Naive B cell (primary cell): ENCODE results near the gene YPEL1. TPM values are rescaled to one million over a fixed set of nuclear protein-coding genes. Genes with fewer than 3 reads are reported as not detected.
"Not testable (repeated sequence)": the region's sequence is repeated elsewhere in the genome, so short reads cannot be mapped to it uniquely, and the experiment has no call there.

Experiments used
- ATAC-seq, 2 donors: fragments of 150-1000 bp; cut with Tn5 transposase; 2 replicates each; pipeline ENCODE4 v1.10.0; 2021; ENCODE audit warnings: low read depth in 2 of 2, mild to moderate bottlenecking in 2 of 2, moderate library complexity in 2 of 2
- DNase-seq: peaks from one replicate; pipeline ENCODE4 v3.0.0; 2022
- H3K27ac Mint-ChIP-seq, 6 donors: one replicate each; pipeline ENCODE4 v1.8.0; 2020 to 2022; ENCODE audit warnings: mild to moderate bottlenecking in 6 of 6, mixed read lengths in 6 of 6, moderate library complexity in 5 of 6, inconsistent platforms in 2 of 6
- H3K27me3 Mint-ChIP-seq, 3 donors: one replicate each; pipeline ENCODE4 v1.8.0; 2021 to 2022; ENCODE audit warnings: mixed read lengths in 3 of 3, mild to moderate bottlenecking in 1 of 3
- H3K36me3 Mint-ChIP-seq, 2 donors: one replicate each; pipeline ENCODE4 v1.8.0; 2020 to 2022; ENCODE audit warnings: mixed read lengths in 2 of 2, inconsistent platforms in 1 of 2, mild to moderate bottlenecking in 1 of 2
- H3K4me1 Mint-ChIP-seq, 3 donors: one replicate each; pipeline ENCODE4 v1.8.0; 2020 to 2022; ENCODE audit warnings: mixed read lengths in 3 of 3, inconsistent platforms in 1 of 3, mild to moderate bottlenecking in 1 of 3, moderate library complexity in 1 of 3
- H3K4me3 Mint-ChIP-seq, 8 donors: one replicate each; pipeline ENCODE4 v1.8.0; 2020 to 2022; ENCODE audit warnings: mild to moderate bottlenecking in 8 of 8, mixed read lengths in 8 of 8, moderate library complexity in 8 of 8, inconsistent platforms in 2 of 8
- H3K9me3 Mint-ChIP-seq, 7 donors: one replicate each; pipeline ENCODE4 v1.8.0; 2020 to 2022; ENCODE audit warnings: mixed read lengths in 7 of 7, mild to moderate bottlenecking in 5 of 7, inconsistent platforms in 2 of 7, moderate library complexity in 1 of 7
- polyA plus RNA-seq, 6 donors: library from polyadenylated mRNA; unstranded; fragments of 300-500 nt; fragmentation: Illumina TruSeq; gene quantifications; one replicate each; pipeline ENCODE4 v1.2.3, GENCODE V29; 2021; ENCODE audit warnings: low read depth in 6 of 6

Gene YPEL1
- polyA plus RNA-seq, 6 donors from 2014 or later: 16.6 to 37.2 (median 29.9) TPM

DNA sequence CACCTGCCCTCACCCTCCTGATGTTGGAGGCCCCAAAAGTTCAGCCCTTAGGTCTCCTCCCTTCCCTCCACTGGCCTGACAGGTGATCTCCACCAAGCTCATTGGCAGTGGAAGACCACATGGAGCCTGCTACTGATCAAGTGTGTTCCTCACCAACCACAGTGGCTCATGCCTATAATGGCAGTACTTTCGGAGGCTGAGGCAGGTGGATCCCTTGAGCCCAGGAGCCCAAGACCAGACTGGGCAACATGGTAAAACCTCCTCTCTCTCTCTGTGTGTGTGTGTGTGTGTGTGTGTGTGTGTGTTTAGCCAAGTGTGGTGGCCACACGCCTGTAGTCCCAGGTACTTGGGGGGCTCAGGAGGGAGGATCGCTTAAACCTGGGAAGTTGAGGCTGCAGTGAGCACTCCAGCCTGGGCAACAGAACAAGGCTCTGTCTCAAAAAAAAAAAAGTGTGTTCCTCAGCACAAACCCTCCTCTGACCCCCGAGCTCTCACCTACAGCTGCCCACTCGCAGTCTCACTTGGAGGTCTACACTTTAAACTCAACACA lies 4.3 kb upstream of the YPEL1 start:
- ATAC-seq: no peak
- Mint-ChIP-seq H3K36me3 (no peaks in the 10 kb centered on the region), H3K9me3 (no peaks in the 10 kb centered on the region), H3K4me1 (peaks cover 11 to 17% (median 12%) of the 10 kb centered on the region in 3 donors), H3K27ac (peak overlapping the region in 2 of 6 donors; percentile 4 to 63), H3K27me3 (no peaks in the 10 kb centered on the region), H3K4me3 (peak overlapping the region in 1 of 8 donors; percentile 74)
- no peak for DNase-seq

DNA sequence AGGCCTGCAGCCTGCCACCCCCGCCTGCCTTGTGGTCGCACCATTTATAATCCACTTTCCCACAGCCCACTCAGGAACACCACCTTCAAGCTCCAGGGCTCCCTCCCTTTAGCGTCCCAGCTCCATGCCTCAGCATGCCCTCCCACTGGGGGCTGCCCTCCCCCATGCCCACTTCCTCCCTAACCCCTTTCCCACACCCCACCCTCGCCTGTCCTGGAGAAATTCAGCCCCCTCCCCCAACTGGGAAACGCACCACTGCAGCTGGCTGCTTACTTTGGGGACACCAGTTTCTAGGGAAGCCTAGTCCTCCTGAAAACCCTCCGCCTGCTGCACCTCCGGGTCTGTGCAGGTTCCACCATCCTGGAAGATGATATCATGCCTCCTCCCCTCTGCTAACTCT lies 3.4 kb upstream of the YPEL1 start:
- ATAC-seq: no peak
- H3K4me3 Mint-ChIP-seq: no peak overlapping the region
- H3K4me1 Mint-ChIP-seq: peaks cover 21 to 26% (median 21%) of the 10 kb centered on the region in 3 donors
- no peak overlapping the region for H3K27ac Mint-ChIP-seq
- no peaks in the 10 kb centered on the region for H3K9me3 Mint-ChIP-seq
- no peak for DNase-seq
- no peaks in the 10 kb centered on the region for H3K36me3 Mint-ChIP-seq
- H3K27me3 Mint-ChIP-seq: no peaks in the 10 kb centered on the region

DNA sequence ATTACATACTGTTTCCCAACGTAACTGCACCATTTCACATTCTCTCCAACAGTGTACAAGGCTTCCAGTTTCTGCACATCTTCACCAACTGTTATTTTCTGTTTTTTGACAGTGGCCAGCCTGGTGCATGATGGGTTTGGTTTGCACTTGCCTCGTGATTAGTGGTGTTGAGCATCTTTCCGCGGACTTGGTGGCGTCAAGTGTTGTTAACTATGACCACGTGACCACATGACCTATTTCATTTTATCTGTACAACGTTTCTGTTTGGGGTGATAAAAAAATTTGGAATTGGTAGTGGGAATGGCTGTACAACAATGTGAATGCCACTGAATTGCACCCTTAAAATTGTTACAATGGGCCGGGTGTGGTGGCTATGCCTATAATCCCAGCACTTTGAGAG lies 2.5 kb upstream of the YPEL1 start:
- Mint-ChIP-seq H3K27me3 (no peaks in the 10 kb centered on the region), H3K4me3 (peak overlapping the region in 1 of 8 donors; percentile 63), H3K36me3 (no peaks in the 10 kb centered on the region), H3K4me1 (peaks cover 27 to 35% (median 30%) of the 10 kb centered on the region in 3 donors), H3K27ac (no peak overlapping the region), H3K9me3 (no peaks in the 10 kb centered on the region)
- DNase-seq (no peak), ATAC-seq (no peak)

DNA sequence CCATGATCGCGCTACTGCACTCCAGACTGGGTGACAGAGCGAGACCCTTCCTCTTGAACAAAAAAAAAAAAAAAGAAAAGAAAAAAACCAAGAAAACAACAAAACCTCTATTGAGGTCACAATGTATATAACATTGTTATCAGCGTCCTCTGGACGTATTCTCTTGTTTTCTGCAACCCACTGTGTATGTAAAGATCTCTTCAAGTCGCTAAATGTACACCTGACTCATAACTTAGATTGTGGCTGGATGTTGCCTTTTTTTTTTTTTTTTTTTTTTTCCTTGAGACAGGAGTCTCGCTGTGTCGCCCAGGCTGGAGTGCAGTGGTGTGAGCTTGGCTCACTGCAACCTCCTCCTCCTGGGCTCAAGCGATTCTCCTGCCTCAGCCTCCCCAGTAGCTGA lies 1.4 kb upstream of the YPEL1 start:
- ATAC-seq: no peak
- Mint-ChIP-seq H3K4me1 (peaks cover 27 to 44% (median 31%) of the 10 kb centered on the region in 3 donors), H3K27me3 (no peaks in the 10 kb centered on the region), H3K4me3 (peak overlapping the region in 4 of 8 donors; percentile 63 to 94 (median 70)), H3K36me3 (no peaks in the 10 kb centered on the region), H3K27ac (no peak overlapping the region), H3K9me3 (no peaks in the 10 kb centered on the region)
- DNase-seq: no peak

DNA sequence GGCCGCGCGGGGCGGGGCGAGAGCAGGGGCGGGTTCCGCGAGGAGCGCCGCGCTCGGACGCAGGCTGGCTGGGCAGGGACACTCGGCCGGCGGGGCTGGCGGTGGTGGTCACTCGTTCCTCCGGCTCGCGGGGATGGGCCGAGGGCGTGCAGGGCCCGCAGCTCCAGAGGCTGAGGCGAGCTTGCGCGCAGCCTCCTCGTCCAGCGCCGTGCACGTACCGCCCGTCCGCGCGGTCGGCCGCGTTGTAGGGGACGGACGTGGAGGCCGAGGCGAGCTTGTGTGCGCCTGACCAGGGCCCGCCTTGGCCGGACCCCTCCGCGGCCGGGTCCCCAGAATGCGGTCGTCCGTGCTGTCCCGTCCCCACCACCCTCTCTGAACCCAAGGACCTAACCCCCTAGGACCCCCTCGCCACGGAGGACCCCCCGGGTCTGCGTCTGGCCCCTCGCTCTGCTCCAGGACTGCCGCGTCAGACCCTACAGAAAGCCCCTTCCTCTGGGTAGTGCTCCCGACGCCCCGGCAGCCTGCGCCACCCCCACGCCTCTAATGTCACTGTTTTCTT lies 569 bp upstream of the YPEL1 start:
- peak overlapping the region in 2 of 6 donors; percentile 70 to 93 for H3K27ac Mint-ChIP-seq
- peaks cover 32 to 52% (median 37%) of the 10 kb centered on the region in 3 donors for H3K4me1 Mint-ChIP-seq
- no peaks in the 10 kb centered on the region for H3K36me3 Mint-ChIP-seq
- H3K27me3 Mint-ChIP-seq: no peaks in the 10 kb centered on the region
- H3K9me3 Mint-ChIP-seq: no peaks in the 10 kb centered on the region
- ATAC-seq: peak; percentile 1 to 2
- H3K4me3 Mint-ChIP-seq: peak overlapping the region; percentile 69 to 99 (median 78)
- DNase-seq: no peak

DNA sequence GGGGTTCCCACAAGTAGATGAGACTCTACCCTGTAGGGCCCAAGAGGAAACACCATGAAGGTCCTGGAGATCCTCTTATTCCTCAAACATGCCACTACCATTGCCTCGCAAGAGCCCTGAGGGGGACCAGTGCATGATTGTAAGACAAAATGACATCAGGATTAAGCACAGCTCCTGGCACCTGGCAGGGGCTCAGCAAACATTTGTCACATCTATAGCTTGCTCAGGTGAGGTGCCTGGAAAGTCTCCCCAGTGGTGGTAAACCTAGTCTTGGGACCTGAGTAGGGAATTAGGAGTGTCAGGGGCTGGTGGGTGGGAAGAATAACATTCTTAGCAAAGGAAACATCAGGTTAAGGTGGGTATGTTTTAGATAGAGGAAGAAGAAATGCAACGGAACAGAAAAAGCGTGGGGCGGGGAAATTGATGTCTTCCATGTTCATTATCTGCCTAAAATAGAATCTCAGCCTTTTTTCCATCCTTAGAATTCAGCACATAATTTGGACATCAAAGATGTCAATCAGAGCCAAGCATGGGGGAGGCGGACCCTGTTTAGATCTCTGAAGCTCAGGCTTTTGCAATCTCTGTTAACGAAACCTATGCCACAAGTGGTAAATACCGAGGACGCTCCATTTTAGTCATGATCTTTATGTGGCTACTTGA lies 924 bp downstream of the YPEL1 start:
- Mint-ChIP-seq H3K4me3 (peak overlapping the region; percentile 94 to 99 (median 96)), H3K27me3 (no peaks in the 10 kb centered on the region), H3K9me3 (no peaks in the 10 kb centered on the region), H3K36me3 (no peaks in the 10 kb centered on the region), H3K4me1 (peaks cover 35 to 62% (median 48%) of the 10 kb centered on the region in 3 donors), H3K27ac (peak overlapping the region; percentile 72 to 98 (median 95))
- ATAC-seq (no peak), DNase-seq (peak; percentile 31)

DNA sequence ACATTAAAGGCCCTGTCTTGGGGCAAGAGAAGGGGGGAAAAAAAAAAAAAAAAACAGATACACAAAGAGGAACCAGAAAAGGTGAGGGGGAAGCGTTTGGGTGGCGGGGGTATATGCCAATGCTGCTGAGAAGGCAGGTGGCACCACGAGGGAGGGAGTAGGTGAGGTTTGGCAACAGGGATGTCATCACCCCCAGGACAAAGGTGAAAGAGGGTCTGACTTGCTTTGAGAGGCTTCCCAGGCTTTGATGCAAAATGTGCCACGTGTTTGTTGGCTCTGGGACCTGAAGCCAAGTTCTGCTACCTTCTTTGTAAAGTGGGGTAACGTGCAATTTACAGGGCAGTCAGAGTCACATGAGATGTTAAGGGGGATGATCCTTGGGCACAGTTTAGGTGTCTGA lies 4.1 kb downstream of the YPEL1 start:
- Mint-ChIP-seq H3K4me1 (peaks cover 38 to 59% (median 46%) of the 10 kb centered on the region in 3 donors), H3K36me3 (no peaks in the 10 kb centered on the region), H3K4me3 (peak overlapping the region in 4 of 8 donors; percentile 19 to 84 (median 57)), H3K27me3 (no peaks in the 10 kb centered on the region), H3K27ac (peak overlapping the region in 4 of 6 donors; percentile 28 to 70 (median 52)), H3K9me3 (no peaks in the 10 kb centered on the region)
- DNase-seq: peak; percentile 32
- ATAC-seq: no peak

DNA sequence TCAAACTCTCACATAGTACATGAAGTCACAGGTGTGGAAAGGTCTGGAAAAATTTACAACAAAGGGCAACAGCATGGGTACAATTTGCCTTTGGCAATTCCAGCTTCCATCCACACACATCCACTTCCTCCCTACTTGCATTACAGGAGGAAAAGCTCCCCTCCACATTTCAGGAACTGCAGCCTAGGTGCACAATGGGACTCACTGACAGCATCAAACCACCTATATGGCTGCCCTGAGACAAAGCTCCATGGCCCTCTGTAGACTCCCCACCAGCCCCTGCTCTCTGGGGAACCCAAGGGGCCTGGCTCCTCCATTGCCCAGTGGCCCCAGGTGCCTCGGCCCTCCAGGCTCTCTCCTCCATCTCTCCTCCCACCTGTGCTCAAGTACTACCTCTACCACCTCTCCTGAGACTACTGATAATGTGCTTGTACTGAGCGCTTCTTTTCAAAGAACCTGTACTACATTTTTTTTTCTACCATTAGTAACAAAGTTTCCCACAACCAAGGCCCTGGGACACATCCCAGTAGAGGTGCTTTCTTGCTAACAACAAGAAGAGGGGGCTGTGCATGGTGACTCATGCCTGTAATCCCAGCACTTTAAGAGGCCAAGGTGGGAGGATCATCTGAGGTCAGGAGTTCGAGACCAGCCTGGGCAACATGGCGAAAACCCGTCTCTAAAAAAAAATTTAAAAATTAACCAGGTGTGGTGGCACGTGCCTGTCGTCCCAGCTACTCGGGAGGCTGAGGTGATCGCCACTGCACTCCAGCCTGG lies 4.9 kb downstream of the YPEL1 start:
- Mint-ChIP-seq H3K9me3 (no peaks in the 10 kb centered on the region), H3K27ac (peak overlapping the region in 4 of 6 donors; percentile 44 to 87 (median 78)), H3K27me3 (no peaks in the 10 kb centered on the region), H3K4me1 (peaks cover 39 to 59% (median 48%) of the 10 kb centered on the region in 3 donors), H3K36me3 (no peaks in the 10 kb centered on the region), H3K4me3 (peak overlapping the region in 3 of 8 donors; percentile 3 to 84 (median 26))
- DNase-seq (no peak), ATAC-seq (no peak)

DNA sequence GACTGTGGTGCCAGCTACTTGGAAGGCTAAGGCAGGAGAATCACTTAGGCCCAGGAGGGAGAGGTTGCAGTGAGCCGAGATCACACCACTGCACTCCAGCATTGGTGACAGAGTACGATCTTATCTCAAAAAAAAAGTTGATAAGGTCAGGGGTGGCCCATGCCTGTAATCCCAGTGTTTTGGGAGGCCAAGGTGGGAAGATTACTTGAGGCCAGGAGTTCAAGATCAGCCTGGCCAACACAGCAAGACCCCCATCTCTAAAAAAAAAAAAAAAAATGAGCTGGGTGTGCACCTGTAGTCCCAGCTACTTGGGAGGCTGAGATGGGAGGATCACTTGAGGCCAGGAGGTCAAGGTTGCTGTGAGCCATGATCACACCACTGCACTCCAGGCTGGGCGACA lies 6.4 kb downstream of the YPEL1 start:
- H3K27me3 Mint-ChIP-seq, DNase-seq, H3K9me3 Mint-ChIP-seq, H3K36me3 Mint-ChIP-seq, ATAC-seq, H3K4me3 Mint-ChIP-seq, H3K27ac Mint-ChIP-seq: not testable (repeated sequence)
- H3K4me1 Mint-ChIP-seq: peaks cover 29 to 50% (median 37%) of the 10 kb centered on the region in 3 donors

DNA sequence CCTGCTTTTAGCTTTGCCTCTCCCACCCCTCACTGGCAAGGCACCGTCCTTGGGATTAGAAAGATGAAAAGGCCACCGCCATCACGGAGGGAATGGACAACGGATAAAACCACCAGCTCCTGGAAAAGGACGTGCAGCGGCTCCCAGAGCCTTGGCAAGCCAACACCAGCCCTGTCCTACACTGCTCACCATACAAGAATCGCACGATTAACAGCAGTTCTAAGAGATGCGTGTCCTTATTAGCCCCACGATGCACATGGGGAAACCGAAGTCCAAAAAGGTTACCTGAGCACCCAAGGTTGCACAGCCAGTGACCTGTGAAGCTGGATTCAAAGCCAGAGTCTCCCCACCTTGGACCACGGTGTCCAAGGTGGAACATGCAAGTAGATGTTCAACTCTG lies 7.3 kb downstream of the YPEL1 start:
- Mint-ChIP-seq H3K27me3 (no peaks in the 10 kb centered on the region), H3K4me3 (no peak overlapping the region), H3K4me1 (peaks cover 24 to 47% (median 33%) of the 10 kb centered on the region in 3 donors), H3K27ac (peak overlapping the region in 1 of 6 donors; percentile 47), H3K9me3 (no peaks in the 10 kb centered on the region), H3K36me3 (no peaks in the 10 kb centered on the region)
- no peak for ATAC-seq
- DNase-seq: no peak

DNA sequence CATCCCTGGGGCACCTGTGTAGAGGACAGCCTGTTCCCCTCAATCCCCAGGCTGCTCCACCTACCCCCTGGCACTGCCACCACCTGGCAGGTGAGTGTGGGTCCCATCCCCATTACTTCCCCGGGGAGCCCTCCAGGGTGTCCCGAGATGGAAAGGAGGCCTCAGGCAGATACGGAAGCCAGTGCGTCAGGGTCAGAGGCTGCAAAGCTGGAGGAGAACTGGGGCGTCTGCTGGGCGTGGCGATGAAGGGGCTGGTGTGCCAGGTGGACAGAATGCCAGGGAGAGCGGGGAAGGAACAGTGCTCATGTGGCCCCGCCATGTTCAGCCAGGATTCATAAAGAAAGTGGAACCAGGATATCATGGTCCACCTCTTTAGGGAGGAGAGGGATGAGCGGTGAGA lies 7.8 kb downstream of the YPEL1 start:
- DNase-seq (no peak), ATAC-seq (no peak)
- Mint-ChIP-seq H3K27ac (no peak overlapping the region), H3K36me3 (no peaks in the 10 kb centered on the region), H3K9me3 (no peaks in the 10 kb centered on the region), H3K4me3 (no peak overlapping the region), H3K27me3 (no peaks in the 10 kb centered on the region), H3K4me1 (peaks cover 24 to 42% (median 30%) of the 10 kb centered on the region in 3 donors)

DNA sequence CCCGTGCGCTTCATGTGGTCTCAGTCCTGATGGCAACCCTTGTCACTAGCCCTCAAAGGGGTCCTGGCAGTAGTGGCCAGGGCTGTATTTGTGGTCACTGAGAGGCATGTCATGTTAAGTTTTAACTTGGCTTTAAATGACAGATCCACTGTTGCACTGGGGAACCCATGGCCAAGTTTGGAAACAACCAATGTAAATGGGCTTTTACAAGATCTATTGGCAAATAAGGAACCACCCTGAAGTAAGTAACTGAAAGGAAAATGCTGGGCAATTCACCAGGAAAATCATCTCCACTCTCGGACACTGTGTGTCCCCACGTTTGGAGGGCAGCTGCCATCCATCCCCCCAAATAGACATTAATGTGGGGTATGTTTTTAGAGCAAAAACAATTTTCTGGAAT lies 8.4 kb downstream of the YPEL1 start:
- Mint-ChIP-seq H3K9me3 (no peaks in the 10 kb centered on the region), H3K27ac (no peak overlapping the region), H3K4me1 (peaks cover 24 to 40% (median 30%) of the 10 kb centered on the region in 3 donors), H3K27me3 (no peaks in the 10 kb centered on the region), H3K4me3 (peak overlapping the region in 1 of 8 donors; percentile 55), H3K36me3 (no peaks in the 10 kb centered on the region)
- no peak for ATAC-seq
- no peak for DNase-seq

DNA sequence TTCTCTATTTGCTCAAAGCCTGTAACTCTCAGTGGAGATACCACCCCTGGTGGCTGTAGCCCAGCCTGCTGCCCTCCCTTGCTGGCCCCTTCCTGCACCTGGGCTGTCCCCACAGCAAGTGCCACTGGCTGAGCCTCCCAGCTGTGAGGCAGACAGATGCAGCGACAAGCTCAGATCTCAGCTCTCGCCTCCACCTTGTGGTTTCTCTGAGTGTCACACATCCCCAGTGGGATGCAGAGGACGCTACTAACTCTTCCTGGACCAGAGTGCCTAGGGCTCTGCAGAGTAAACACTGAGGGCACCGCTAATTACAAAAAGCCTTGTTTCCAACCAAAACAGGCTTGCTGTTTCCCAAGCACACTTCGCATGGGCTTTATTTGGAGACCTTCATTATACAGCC lies 8.9 kb downstream of the YPEL1 start:
- H3K9me3 Mint-ChIP-seq: no peaks in the 10 kb centered on the region
- DNase-seq (no peak), ATAC-seq (peak; percentile 72)
- H3K36me3 Mint-ChIP-seq: no peaks in the 10 kb centered on the region
- H3K27me3 Mint-ChIP-seq: no peaks in the 10 kb centered on the region
- peak overlapping the region in 1 of 6 donors; percentile 69 for H3K27ac Mint-ChIP-seq
- H3K4me1 Mint-ChIP-seq: peaks cover 26 to 40% (median 33%) of the 10 kb centered on the region in 3 donors
- no peak overlapping the region for H3K4me3 Mint-ChIP-seq
